Stimulated activated CD8-positive, alpha-beta memory T cell treated with anti-CD3 and anti-CD28 coated beads, Interleukin-15, amount 100 ng/mL, for 4 hours (primary cell): ENCODE data around the gene IGFALS.
A peak's percentile ranks its signal among the peaks of the same experiment; 100 is the strongest.

Experiments
- DNase-seq, 2 donors: peaks; one replicate each; pipeline ENCODE4 v3.0.0-alpha.2; 2020; ENCODE audit warnings: low read depth in 2 of 2

Gene IGFALS

GRCh38 chr16:1790261-1790610 lies 3.3 kb downstream of the IGFALS start:
- no peak for DNase-seq

DNA sequence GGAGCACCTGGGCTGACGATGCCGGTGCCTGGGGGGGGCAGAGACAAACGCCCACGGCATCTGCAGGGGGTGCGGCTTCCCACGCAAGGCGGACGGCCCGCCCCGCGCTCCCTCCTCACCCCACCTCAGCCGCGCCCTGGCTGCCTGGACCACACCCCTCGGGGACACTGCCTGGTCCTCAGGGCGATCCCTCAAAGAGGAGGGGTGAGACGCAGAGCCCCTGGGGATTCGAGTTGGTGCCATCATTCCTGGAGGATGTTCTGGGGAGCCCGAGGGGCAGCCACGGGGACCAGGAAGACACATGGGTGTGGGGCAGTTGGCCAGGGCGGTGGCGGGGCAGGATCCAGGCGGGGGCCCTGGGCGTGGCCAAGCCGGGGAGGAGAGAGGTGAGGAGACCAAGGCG lies 3.9 kb downstream of the IGFALS start:
- DNase-seq = no peak

DNA sequence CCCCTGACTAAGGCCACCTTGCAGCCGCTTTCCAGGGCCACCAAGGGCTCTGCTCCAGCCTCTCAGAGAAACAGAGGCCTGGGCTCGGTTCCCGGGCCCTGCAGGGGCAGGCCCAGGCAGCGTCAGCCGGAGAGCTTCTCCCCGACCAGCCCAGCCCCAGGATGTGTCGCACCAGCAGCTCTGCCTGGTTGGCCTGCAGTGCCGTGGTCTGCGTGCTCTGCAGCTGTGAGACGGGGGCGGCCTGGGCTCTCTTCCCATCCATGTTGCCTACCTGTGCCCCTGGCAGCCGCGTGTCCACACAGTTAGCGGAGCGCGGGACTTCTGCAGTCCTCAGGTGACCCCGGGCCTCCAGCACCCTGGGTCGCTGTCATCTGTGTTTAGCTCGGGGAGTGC lies 4.8 kb downstream of the IGFALS start:
- no peak for DNase-seq

- DNase-seq = no peak
These were observed 5.3 kb downstream of the IGFALS start for GRCh38 chr16:1788095-1788707.

DNA sequence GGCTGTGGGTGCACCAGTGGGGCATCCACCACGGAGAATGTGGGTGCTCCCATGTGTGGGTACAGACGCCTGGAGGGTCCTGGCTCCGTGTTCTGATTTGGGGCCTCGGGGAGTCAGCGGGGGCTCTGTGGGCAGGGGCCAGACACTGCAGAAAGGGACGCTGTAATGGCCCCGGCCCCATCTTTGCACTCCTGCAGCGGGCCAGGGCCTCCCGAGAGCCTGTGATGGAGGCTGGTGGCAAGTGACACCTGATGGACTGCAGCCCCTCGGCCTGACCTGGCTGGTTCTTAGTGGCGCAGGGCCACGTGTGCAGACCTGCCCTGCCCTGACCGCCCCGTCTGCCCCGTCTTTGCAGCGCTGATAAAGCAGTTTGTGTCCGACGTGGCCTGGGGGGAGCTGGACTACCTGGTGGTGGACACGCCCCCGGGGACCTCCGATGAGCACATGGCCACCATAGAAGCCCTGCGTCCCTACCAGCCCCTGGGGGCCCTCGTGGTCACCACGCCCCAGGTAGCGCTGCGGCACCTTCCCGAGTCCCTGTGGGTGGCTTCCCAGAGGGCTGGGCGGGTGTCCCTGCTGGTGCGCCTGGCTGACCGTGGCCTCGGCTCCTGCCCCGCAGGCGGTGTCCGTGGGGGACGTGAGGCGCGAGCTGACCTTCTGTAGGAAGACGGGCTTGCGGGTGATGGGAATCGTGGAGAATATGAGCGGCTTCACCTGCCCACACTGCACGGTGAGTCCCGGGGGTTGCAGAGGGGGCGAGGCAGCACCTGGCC lies 6.0 kb downstream of the IGFALS start:
- DNase-seq = no peak

GRCh38 chr16:1787056-1787321 lies 6.5 kb downstream of the IGFALS start:
- no peak for DNase-seq

- no peak for DNase-seq
These were observed 7.1 kb downstream of the IGFALS start for GRCh38 chr16:1786242-1787055.

- DNase-seq = no peak
These were observed 7.7 kb downstream of the IGFALS start for GRCh38 chr16:1785846-1786170.

DNA sequence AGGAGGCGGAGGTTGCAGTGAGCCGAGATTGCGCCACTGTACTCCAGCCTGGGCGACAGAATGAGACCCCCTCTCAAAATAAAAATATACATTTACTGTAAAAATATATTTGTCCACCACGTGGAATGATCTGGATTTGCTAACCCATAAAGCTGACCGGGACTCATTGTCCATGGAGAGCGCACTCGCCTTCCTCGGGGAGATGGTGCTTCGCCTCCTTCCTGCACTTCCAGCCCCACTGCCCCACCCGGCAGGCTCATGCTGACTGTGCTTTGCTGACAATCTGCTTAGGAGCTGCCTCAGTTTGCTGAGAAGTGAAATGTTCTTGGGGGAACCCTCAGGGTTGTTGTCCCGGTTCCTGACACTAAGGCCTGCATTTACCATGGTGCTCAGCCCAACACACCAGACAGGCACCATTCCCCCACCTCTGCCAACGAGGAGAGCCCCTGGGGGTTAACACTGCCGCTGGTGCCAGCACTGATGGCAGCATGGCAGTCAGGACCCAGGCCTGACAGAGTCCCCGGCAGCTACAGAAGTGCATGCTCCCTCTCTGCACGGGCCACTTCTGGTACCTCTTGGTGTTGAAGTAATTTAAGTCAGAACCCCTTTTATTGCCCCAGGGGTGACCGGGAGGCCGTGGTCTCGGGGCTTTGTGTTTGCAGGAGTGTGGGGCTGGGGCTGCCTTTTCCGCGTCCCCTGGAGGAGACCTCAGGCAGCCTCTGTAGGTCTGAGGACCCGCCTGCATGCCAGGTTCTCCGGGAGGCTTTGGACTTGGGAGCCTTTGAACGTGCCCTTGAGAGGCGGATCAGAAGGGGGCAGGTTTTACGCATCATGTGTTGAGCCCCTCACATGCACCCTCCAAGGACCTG lies 8.3 kb downstream of the IGFALS start:
- no peak for DNase-seq

- DNase-seq = peak; percentile 96 to 97
These were observed 10.9 kb downstream of the IGFALS start, which contains the start of the genes NUBP2 and SPSB3 for GRCh38 chr16:1782408-1783264. NUBP2 (plus strand) TSS chr16:1782960; CDS start chr16:1783021, 61 bp downstream. SPSB3 (minus strand) TSS chr16:1782571; CDS start chr16:1781483, 1,088 bp downstream.

GRCh38 chr16:1781758-1782407 lies 11.6 kb downstream of the IGFALS start:
- no peak for DNase-seq

DNA sequence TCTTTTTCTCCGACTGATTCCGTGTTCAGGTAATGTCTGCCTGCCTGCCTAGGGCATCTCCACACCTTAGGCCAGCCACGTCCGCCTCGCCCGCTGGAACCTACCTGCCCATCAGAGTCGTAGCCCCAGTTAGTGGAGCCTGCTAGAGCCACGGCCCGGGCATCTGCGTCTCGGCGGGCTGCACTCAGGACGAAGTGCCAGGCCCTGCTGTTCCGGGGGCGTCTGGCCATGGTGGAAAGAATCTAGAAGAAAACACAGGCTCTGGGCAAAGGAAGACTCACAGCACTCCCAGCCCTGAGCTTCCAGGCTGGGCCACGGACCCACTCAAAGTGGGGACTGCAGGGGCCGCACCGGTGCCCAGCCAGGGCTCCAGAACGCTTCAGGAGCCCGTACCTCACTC lies 12.3 kb downstream of the IGFALS start:
- no peak for DNase-seq

- no peak for DNase-seq
These were observed 12.8 kb downstream of the IGFALS start for GRCh38 chr16:1780677-1781072.

DNA sequence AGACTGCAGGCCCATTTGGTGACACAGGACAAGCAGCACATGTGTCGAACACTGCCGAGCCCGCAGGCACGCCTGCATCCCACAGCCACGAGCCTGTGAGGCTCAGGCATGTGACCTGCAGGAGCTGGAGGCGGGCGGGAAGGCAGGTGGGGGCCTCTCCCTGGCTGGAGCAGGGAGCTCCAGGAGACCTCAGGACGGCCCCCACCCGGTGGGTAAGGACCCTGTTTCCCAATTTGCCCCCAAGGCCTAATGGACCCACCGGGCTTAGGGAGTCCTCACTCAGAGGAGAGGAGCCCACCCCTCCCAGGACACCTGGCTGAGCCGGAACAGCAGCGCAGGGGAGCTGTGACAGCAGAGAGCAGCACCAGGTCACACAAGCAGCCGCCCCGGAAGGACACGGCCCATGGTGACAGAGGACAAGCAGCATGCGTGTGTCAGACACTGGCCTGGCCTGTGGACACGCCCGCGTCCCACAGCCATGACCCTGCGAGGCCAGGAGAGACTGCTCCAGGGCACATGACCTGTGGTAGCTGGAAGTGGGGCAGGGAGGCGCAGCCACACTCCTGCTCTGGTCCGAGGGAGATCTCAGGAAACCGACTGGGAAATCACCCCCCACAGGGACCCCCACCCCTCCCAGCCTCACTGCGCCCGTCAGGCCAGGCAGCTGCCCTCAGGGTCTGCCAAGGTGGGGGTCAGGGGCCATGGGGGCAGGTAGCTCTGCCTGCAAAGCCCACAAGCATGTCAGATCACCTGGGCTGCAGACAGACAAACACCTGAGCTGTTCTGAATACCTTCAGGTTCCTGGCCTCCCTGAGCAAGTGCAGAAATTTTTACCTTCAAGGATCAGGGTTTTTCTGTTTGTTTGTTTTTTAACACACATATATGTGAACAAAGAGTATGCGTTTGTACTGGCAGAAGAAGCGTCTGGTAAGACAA lies 13.5 kb downstream of the IGFALS start:
- no peak for DNase-seq

GRCh38 chr16:1779234-1779701 lies 14.2 kb downstream of the IGFALS start:
- DNase-seq = no peak

GRCh38 chr16:1778200-1779179 lies 15.0 kb downstream of the IGFALS start:
- no peak for DNase-seq

- DNase-seq = no peak
These were observed 15.9 kb downstream of the IGFALS start for GRCh38 chr16:1777375-1778199.
